HFFc6 (cell line): ENCODE measurements around the gene NPTN. TPM values are rescaled to one million over a fixed set of nuclear protein-coding genes. Genes with fewer than 3 reads are reported as not detected.

Experiments used
- DNase-seq: peaks from one replicate; pipeline ENCODE4 v3.0.0-alpha.2; 2018
- H3K27ac Mint-ChIP-seq: 2 replicates; pipeline ENCODE4 v1.8.0; 2020; ENCODE audit warnings: mild to moderate bottlenecking, mixed read lengths
- H3K27me3 Mint-ChIP-seq: 2 replicates; pipeline ENCODE4 v1.8.0; 2021; ENCODE audit warnings: mild to moderate bottlenecking, moderate library complexity, mixed read lengths; ENCODE audit not compliant: insufficient read depth
- H3K36me3 Mint-ChIP-seq: 2 replicates; pipeline ENCODE4 v1.8.0; 2021; ENCODE audit warnings: low read depth, mixed read lengths
- H3K4me1 Mint-ChIP-seq: 2 replicates; pipeline ENCODE4 v1.8.0; 2020; ENCODE audit warnings: low read depth, mixed read lengths
- H3K4me3 Mint-ChIP-seq: 2 replicates; pipeline ENCODE4 v1.8.0; 2020; ENCODE audit warnings: mild to moderate bottlenecking, moderate library complexity, mixed read lengths
- H3K9me3 Mint-ChIP-seq: 2 replicates; pipeline ENCODE4 v1.8.0; 2020; ENCODE audit warnings: mild to moderate bottlenecking, mixed read lengths
- CTCF ChIP-seq: fragments of 200-600 bp; sonication (generic); IDR thresholded peaks from 2 replicates; pipeline ENCODE4 v1.5.0; 2021; ENCODE audit warnings: antibody characterized with exemption, mild to moderate bottlenecking
- total RNA-seq, 6 experiments: library from RNA; stranded (reverse); fragmentation: NEBNext Ultra II Directional; extraction: Animal tissue kit (Norgen Biotek cat#: 25700); gene quantifications; 2 replicates in 1 of 6; 3 replicates in 5 of 6; pipeline ENCODE4 v1.2.3, GENCODE V29; 2021

NPTN gene
- total RNA-seq, 6 experiments from 2014 or later: 183 to 215 (median 204) TPM

GRCh38 chr15:73626072-73626471 lies 7.1 kb downstream of the NPTN start:
- no peak for DNase-seq
- Mint-ChIP-seq H3K9me3 (no peaks in the 10 kb centered on the region), H3K36me3 (no peaks in the 10 kb centered on the region), H3K27me3 (no peaks in the 10 kb centered on the region), H3K27ac (no peak overlapping the region), H3K4me3 (no peak overlapping the region), H3K4me1 (peaks cover 78% of the 10 kb centered on the region)
- no peak for TF ChIP-seq CTCF

DNA sequence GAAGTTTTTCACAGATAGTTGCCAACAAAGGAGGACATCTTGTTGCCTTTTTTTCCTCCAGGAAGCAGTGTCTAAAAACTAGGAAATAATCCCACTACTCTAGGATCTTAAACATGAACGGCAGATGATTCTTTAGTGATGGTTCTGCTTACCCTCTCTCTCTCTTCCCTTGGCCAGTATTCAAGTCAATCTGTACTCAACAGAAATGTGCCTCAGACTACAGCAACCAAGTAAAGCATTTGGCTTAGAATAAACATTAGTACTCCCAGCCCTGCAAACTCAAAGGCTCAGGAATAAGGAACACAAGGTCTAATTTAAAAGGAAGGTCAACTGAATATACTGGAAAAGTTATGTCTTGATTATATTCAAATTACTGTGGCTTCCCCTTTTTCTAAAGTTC lies 8.7 kb downstream of the NPTN start:
- Mint-ChIP-seq H3K4me1 (peaks cover 71% of the 10 kb centered on the region), H3K9me3 (no peaks in the 10 kb centered on the region), H3K36me3 (no peaks in the 10 kb centered on the region), H3K4me3 (no peak overlapping the region), H3K27ac (peak overlapping the region; percentile 51), H3K27me3 (no peaks in the 10 kb centered on the region)
- no peak for DNase-seq
- TF ChIP-seq CTCF: no peak

DNA sequence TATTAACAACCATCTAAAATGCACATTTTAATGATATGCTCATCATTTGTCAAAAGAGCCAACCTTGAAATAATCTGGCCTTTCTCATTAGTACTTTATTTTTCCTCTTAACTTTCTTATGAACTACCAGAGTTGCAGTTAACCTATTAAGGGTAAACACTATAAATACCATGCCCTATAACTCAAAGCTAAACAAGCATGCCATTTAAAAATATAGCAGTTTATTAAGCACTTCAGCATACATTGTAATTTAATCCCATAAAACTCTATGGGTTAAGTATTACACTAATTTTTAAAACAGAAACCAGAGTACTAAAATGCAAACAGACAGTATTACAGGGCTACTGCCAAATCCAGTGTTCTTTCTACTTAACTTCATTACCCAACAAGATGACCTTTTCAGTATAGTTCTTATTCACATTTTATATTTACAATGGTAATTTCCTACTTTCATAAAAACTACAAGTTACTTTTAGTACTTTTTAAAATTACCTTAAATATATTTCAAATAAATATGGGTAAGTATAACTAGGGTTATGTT lies 11.8 kb downstream of the NPTN start:
- no peak for TF ChIP-seq CTCF
- H3K27ac Mint-ChIP-seq: no peak overlapping the region
- DNase-seq: no peak
- H3K4me1 Mint-ChIP-seq: peaks cover 59% of the 10 kb centered on the region
- H3K9me3 Mint-ChIP-seq: no peaks in the 10 kb centered on the region
- no peaks in the 10 kb centered on the region for H3K36me3 Mint-ChIP-seq
- no peaks in the 10 kb centered on the region for H3K27me3 Mint-ChIP-seq
- no peak overlapping the region for H3K4me3 Mint-ChIP-seq

- TF ChIP-seq CTCF: no peak
- Mint-ChIP-seq H3K9me3 (no peaks in the 10 kb centered on the region), H3K27me3 (no peaks in the 10 kb centered on the region), H3K27ac (no peak overlapping the region), H3K36me3 (no peaks in the 10 kb centered on the region), H3K4me1 (peaks cover 54% of the 10 kb centered on the region), H3K4me3 (no peak overlapping the region)
- no peak for DNase-seq
These were observed 13.1 kb downstream of the NPTN start for GRCh38 chr15:73620078-73620477.

GRCh38 chr15:73617913-73618312 lies 15.3 kb downstream of the NPTN start:
- no peaks in the 10 kb centered on the region for H3K36me3 Mint-ChIP-seq
- H3K27me3 Mint-ChIP-seq: no peaks in the 10 kb centered on the region
- H3K27ac Mint-ChIP-seq: no peak overlapping the region
- H3K4me3 Mint-ChIP-seq: no peak overlapping the region
- peaks cover 38% of the 10 kb centered on the region for H3K4me1 Mint-ChIP-seq
- no peaks in the 10 kb centered on the region for H3K9me3 Mint-ChIP-seq
- TF ChIP-seq CTCF: no peak
- no peak for DNase-seq
